K562 (cell line): ENCODE measurements around the gene RYR3. TPM values are rescaled to one million over a fixed set of nuclear protein-coding genes. Genes with fewer than 3 reads are reported as not detected.

Experiments used
- ATAC-seq: fragments of 200-7000 bp; cut with Tn5 transposase; 3 replicates; pipeline ENCODE4 v1.9.1; 2020; ENCODE audit warnings: moderate library complexity
- BruUV-seq: library from RNA; stranded (reverse); fragments of 400-500 nt; replicated peaks from 2 replicates; lab custom pipeline; 2021; lab: Mats Ljungman, UMichigan
- CTCF ChIA-PET: fragments of 300-600 bp; formaldehyde crosslinking; extraction: SDS; loops from one replicate; lab custom pipeline; 2021; ENCODE audit warnings: low intra/inter-chr PET ratio; lab: Yijun Ruan, JAX
- POLR2A ChIA-PET: fragments of 300-600, 350-650 bp; sonication (Branson Sonifier 250); formaldehyde crosslinking; extraction: SDS; loops from one replicate; lab custom pipeline; 2021; ENCODE audit warnings: antibody characterized with exemption, inconsistent platforms; lab: Yijun Ruan, JAX
- DNase-seq, 4 experiments: peaks; one replicate each; pipeline versions ENCODE4 v3.0.0 to v3.0.0-alpha.2; 2011 to 2018; ENCODE audit warnings: low spot score in 3 of 4, mixed read lengths in 3 of 4; ENCODE audit errors: extremely low read depth in 1 of 4
- FAIRE-seq: peaks from 2 replicates; lab custom pipeline; 2011; peaks lifted over from hg19 to GRCh38; lab: Jason Lieb, UNC
- H2AFZ ChIP-seq: 2 replicates; pipeline ENCODE4 v1.6.0; 2011; ENCODE audit warnings: low read depth, low read length, control low read depth, inconsistent platforms
- H3K27ac ChIP-seq: fragments of 200-600 bp; 3 replicates; pipeline ENCODE4 v1.8.0; 2011; ENCODE audit warnings: low read depth, mild to moderate bottlenecking, control low read depth, inconsistent platforms, low read length, moderate library complexity, mixed read lengths; ENCODE audit errors: extremely low read depth
- H3K27me3 ChIP-seq, 2 experiments: fragments of 300-600 bp in 1 of 2; 2 replicates in 1 of 2; 3 replicates in 1 of 2; pipeline versions ENCODE4 v1.6.0 to v1.8.0; 2011; ENCODE audit warnings: inconsistent platforms in 2 of 2, low read length in 2 of 2, mild to moderate bottlenecking in 1 of 2, mixed read lengths in 1 of 2, moderate library complexity in 1 of 2; ENCODE audit not compliant: control insufficient read depth in 2 of 2, insufficient read depth in 2 of 2
- H3K36me3 ChIP-seq: fragments of 300-600 bp; 3 replicates; pipeline ENCODE4 v1.8.0; 2011; ENCODE audit warnings: mild to moderate bottlenecking, low read length, inconsistent platforms; ENCODE audit not compliant: control insufficient read depth, insufficient read depth
- H3K4me1 ChIP-seq, 2 experiments: fragments of 200-600 bp in 1 of 2; replicated peaks in 1 of 2; 2 replicates in 1 of 2; 3 replicates in 1 of 2; pipeline versions ENCODE4 v1.5.1 to v1.8.0; 2011; ENCODE audit warnings: inconsistent platforms in 2 of 2, low read length in 2 of 2, mild to moderate bottlenecking in 1 of 2, mixed read lengths in 1 of 2, moderate library complexity in 1 of 2; ENCODE audit not compliant: control insufficient read depth in 2 of 2, insufficient read depth in 2 of 2
- H3K4me2 ChIP-seq: 2 replicates; pipeline ENCODE4 v1.6.1; 2011; ENCODE audit warnings: low read length, control low read depth, inconsistent platforms, mixed read lengths; ENCODE audit not compliant: insufficient read depth
- H3K4me3 ChIP-seq: fragments of 200-600 bp; sonication (generic), shearing (Covaris generic); 2 replicates; pipeline ENCODE4 v1.5.1; 2016; ENCODE audit warnings: control low read depth, inconsistent platforms
- H3K79me2 ChIP-seq: fragments of 200-600 bp; 3 replicates; pipeline ENCODE4 v1.8.0; 2011; ENCODE audit warnings: low read length, inconsistent platforms; ENCODE audit not compliant: control insufficient read depth, insufficient read depth
- H3K9ac ChIP-seq, 2 experiments: 2 replicates each; pipeline versions ENCODE4 v1.6.0 to v1.6.1; 2011; ENCODE audit warnings: low read depth in 2 of 2, low read length in 2 of 2, control low read depth in 1 of 2, inconsistent platforms in 1 of 2, mild to moderate bottlenecking in 1 of 2, mixed read lengths in 1 of 2; ENCODE audit not compliant: insufficient read depth in 1 of 2
- H3K9me1 ChIP-seq: one replicate; pipeline ENCODE4 v1.6.0; 2011; ENCODE audit warnings: inconsistent platforms, mild to moderate bottlenecking, low read length, moderate library complexity; ENCODE audit not compliant: control insufficient read depth, insufficient read depth
- H3K9me3 ChIP-seq: replicated peaks from 2 replicates; pipeline ENCODE4 v1.5.1; 2011; ENCODE audit warnings: low read depth, low read length, inconsistent platforms; ENCODE audit not compliant: control insufficient read depth, insufficient read depth
- H4K20me1 ChIP-seq: replicated peaks from 2 replicates; pipeline ENCODE4 v1.6.1; 2011; ENCODE audit warnings: low read length, inconsistent platforms, mixed read lengths; ENCODE audit not compliant: control insufficient read depth, insufficient read depth
- BDP1 ChIP-seq: IDR thresholded peaks from 3 replicates; pipeline ENCODE4 v1.6.1; 2011; ENCODE audit not compliant: insufficient read length, insufficient read depth
- CHCHD3 ChIP-seq: fragments of 250-450 bp; sonication (Bioruptor Pico); IDR thresholded peaks from 2 replicates; pipeline ENCODE4 v2.1.2; 2022; ENCODE audit warnings: mild to moderate bottlenecking
- EZH2 ChIP-seq: IDR thresholded peaks from 2 replicates; pipeline ENCODE4 v1.6.1; 2012; ENCODE audit warnings: low read depth, mild to moderate bottlenecking, inconsistent platforms, low read length, borderline replicate concordance
- MAZ ChIP-seq, 2 experiments: fragments of 450-650 bp in 1 of 2; sonication (generic) in 1 of 2; formaldehyde crosslinking; IDR thresholded peaks in 1 of 2; conservative IDR thresholded peaks in 1 of 2; 2 replicates each; pipeline versions ENCODE4 v1.4.0 to v1.5.0; 2020; ENCODE audit warnings: mild to moderate bottlenecking in 1 of 2, missing genetic modification reagents in 1 of 2
- PRMT5 ChIP-seq: sonication (generic); formaldehyde crosslinking; IDR thresholded peaks from 2 replicates; pipeline ENCODE4 v1.5.0; 2020; ENCODE audit warnings: missing genetic modification reagents
- SMARCB1 ChIP-seq: IDR thresholded peaks from 2 replicates; pipeline ENCODE4 v1.6.1; 2011; ENCODE audit warnings: improper control_type of control experiment, low read depth; ENCODE audit not compliant: insufficient read length
- ZC3H8 ChIP-seq: fragments of 450-650 bp; IDR thresholded peaks from 2 replicates; pipeline ENCODE4 v1.6.1; 2017
- ZEB2 ChIP-seq: fragments of 450-650 bp; IDR thresholded peaks from 2 replicates; pipeline ENCODE4 v1.6.1; 2016
- ZNF232 ChIP-seq: sonication (generic); formaldehyde crosslinking; IDR thresholded peaks from 2 replicates; pipeline ENCODE4 v1.8.0; 2022; ENCODE audit warnings: mild to moderate bottlenecking, missing genetic modification reagents
- WGBS: fragments of 100-300 bp; shearing (Covaris generic); methylation state at CpG from one replicate; pipeline ENCODE4 v1.1.6; 2016; ENCODE audit warnings: low coverage, mixed read lengths; ENCODE audit not compliant: insufficient coverage; ENCODE audit errors: missing lambda C conversion rate; 5-methylcytosine and 5-hydroxymethylcytosine counted together
- in situ Hi-C: fragments of 300-500 bp; cut with MboI; formaldehyde crosslinking; loops from 4 replicates; pipeline ENCODE4 v1.15.0; 2018; ENCODE audit warnings: inconsistent platforms, mixed read lengths
- intact Hi-C: fragments of 100-400 bp; cut with micrococcal nuclease; formaldehyde crosslinking; loops from 2 replicates; pipeline ENCODE4 v1.14.2; 2022
- polyA plus RNA-seq, 8 experiments: library from polyadenylated mRNA; depleted of rRNA in 4 of 8; stranded (reverse) in 5 of 8; unstranded in 3 of 8; fragments of >200 nt; fragmentation: Nextera tagmentation in 2 of 8; fragmentation: Illumina TruSeq in 1 of 8; extraction: Ambion mirVana in 2 of 8; extraction: Trizol in 1 of 8; gene quantifications; 2 replicates each; pipeline versions ENCODE4 v1.2.1 to v1.2.3, GENCODE V29; 2011 to 2014; ENCODE audit warnings: inconsistent platforms in 1 of 8, missing spikeins in 1 of 8
- total RNA-seq, 7 experiments: library from RNA; depleted of rRNA in 6 of 7; stranded (reverse); fragments of >200 nt in 6 of 7; fragmentation: Illumina TruSeq in 2 of 7; extraction: Trizol in 2 of 7; gene quantifications; 2 replicates each; pipeline versions ENCODE4 v1.2.1 to v1.2.3, GENCODE V29; 2011 to 2021; ENCODE audit warnings: low replicate concordance in 1 of 7
- TF ChIP-seq, protein P1 (sequence below): sonication (generic); formaldehyde crosslinking; IDR thresholded peaks from 2 replicates; pipeline ENCODE4 v1.8.0; 2023; ENCODE audit warnings: mild to moderate bottlenecking, missing genetic modification reagents
- TF ChIP-seq, protein P2 (sequence below): IDR thresholded peaks from 2 replicates; pipeline ENCODE4 v1.6.1; 2012; ENCODE audit warnings: low read depth, low read length, improper control_type of control experiment, borderline replicate concordance
- TF ChIP-seq, protein P3 (sequence below): fragments of 250-450 bp; sonication (Bioruptor Pico); IDR thresholded peaks from 2 replicates; pipeline ENCODE4 v1.8.0; 2021; ENCODE audit warnings: mild to moderate bottlenecking, moderate library complexity
- TF ChIP-seq, protein P4 (sequence below): fragments of 450-650 bp; IDR thresholded peaks from one replicate; pipeline ENCODE4 v1.6.1; 2018; ENCODE audit warnings: mild to moderate bottlenecking, moderate library complexity; ENCODE audit not compliant: partially characterized antibody

The RYR3 gene
- total and polyA plus RNA-seq, 9 of the 15 experiments (the other 6 are each of a cell fraction or from before 2014, with no cell fraction given) = 0.04 TPM; not detected in 8

DNA sequence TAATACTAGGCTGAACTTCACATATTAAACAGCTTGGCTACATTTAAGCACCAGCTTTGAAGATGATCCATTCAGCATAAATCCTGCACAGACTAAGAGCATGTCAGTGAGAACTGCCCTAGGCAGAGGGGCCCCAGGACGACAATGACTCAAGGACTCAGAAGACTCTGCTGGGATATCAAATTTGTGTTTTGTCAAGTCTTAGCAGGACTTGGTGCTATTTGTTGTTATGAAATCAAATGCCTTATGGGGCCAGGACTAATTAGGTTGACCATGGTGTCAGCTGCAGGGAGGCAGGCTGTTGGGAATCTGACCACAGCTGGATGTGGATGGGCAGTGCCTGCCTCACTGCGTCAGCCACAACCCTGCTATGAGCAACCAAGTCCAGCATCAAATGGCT lies 91.8 kb downstream of the RYR3 start:
- no TSS peak for BruUV-seq
- 0% methylated on average over 2 of the region's 2 CpGs for WGBS
- CTCF ChIA-PET = no interaction called here
- Histone ChIP-seq H3K4me3 (no peak overlapping the region), H3K79me2 (no peaks in the 10 kb centered on the region), H4K20me1 (no peaks in the 10 kb centered on the region), H3K36me3 (no peaks in the 10 kb centered on the region), H3K9me1 (no peaks in the 10 kb centered on the region), H2AFZ (no peak overlapping the region), H3K9ac (no peak overlapping the region), H3K4me2 (no peak overlapping the region), H3K9me3 (no peaks in the 10 kb centered on the region), H3K4me1 (no peaks in the 10 kb centered on the region), H3K27me3 (peaks cover 0 to 3% of the 10 kb centered on the region in 2 experiments; a peak in 1 of 5 replicates), H3K27ac (no peak overlapping the region)
- in situ Hi-C loops (no loop called here), intact Hi-C loops (no loop called here)
- no peak for FAIRE-seq
- POLR2A ChIA-PET = no interaction called here
- TF ChIP-seq MAZ (CRISPR knock-in tag; conservative IDR thresholded peaks at IDR 0.05 in 1 of 2, IDR thresholded peaks at IDR 0.05 in 1 of 2) (no peak), ZNF232 (no peak), BDP1 (no peak), SMARCB1 (no peak), ZEB2 (no peak), PRMT5 (CRISPR knock-in tag) (no peak), CHCHD3 (CRISPR knock-in tag) (no peak), EZH2 (no peak), ZC3H8 (no peak)
- TF ChIP-seq, protein P1, sequence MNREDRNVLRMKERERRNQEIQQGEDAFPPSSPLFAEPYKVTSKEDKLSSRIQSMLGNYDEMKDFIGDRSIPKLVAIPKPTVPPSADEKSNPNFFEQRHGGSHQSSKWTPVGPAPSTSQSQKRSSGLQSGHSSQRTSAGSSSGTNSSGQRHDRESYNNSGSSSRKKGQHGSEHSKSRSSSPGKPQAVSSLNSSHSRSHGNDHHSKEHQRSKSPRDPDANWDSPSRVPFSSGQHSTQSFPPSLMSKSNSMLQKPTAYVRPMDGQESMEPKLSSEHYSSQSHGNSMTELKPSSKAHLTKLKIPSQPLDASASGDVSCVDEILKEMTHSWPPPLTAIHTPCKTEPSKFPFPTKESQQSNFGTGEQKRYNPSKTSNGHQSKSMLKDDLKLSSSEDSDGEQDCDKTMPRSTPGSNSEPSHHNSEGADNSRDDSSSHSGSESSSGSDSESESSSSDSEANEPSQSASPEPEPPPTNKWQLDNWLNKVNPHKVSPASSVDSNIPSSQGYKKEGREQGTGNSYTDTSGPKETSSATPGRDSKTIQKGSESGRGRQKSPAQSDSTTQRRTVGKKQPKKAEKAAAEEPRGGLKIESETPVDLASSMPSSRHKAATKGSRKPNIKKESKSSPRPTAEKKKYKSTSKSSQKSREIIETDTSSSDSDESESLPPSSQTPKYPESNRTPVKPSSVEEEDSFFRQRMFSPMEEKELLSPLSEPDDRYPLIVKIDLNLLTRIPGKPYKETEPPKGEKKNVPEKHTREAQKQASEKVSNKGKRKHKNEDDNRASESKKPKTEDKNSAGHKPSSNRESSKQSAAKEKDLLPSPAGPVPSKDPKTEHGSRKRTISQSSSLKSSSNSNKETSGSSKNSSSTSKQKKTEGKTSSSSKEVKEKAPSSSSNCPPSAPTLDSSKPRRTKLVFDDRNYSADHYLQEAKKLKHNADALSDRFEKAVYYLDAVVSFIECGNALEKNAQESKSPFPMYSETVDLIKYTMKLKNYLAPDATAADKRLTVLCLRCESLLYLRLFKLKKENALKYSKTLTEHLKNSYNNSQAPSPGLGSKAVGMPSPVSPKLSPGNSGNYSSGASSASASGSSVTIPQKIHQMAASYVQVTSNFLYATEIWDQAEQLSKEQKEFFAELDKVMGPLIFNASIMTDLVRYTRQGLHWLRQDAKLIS (CRISPR knock-in tag) = no peak
- TF ChIP-seq, protein P2, sequence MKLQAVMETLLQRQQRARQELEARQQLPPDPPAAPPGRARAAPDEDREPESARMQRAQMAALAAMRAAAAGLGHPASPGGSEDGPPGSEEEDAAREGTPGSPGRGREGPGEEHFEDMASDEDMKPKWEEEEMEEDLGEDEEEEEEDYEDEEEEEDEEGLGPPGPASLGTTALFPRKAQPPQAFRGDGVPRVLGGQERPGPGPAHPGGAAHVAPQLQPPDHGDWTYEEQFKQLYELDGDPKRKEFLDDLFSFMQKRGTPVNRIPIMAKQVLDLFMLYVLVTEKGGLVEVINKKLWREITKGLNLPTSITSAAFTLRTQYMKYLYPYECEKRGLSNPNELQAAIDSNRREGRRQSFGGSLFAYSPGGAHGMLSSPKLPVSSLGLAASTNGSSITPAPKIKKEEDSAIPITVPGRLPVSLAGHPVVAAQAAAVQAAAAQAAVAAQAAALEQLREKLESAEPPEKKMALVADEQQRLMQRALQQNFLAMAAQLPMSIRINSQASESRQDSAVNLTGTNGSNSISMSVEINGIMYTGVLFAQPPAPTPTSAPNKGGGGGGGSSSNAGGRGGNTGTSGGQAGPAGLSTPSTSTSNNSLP = no peak
- TF ChIP-seq, protein P3, sequence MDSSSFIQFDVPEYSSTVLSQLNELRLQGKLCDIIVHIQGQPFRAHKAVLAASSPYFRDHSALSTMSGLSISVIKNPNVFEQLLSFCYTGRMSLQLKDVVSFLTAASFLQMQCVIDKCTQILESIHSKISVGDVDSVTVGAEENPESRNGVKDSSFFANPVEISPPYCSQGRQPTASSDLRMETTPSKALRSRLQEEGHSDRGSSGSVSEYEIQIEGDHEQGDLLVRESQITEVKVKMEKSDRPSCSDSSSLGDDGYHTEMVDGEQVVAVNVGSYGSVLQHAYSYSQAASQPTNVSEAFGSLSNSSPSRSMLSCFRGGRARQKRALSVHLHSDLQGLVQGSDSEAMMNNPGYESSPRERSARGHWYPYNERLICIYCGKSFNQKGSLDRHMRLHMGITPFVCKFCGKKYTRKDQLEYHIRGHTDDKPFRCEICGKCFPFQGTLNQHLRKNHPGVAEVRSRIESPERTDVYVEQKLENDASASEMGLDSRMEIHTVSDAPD (CRISPR knock-in tag) = no peak
- TF ChIP-seq, protein P4, sequence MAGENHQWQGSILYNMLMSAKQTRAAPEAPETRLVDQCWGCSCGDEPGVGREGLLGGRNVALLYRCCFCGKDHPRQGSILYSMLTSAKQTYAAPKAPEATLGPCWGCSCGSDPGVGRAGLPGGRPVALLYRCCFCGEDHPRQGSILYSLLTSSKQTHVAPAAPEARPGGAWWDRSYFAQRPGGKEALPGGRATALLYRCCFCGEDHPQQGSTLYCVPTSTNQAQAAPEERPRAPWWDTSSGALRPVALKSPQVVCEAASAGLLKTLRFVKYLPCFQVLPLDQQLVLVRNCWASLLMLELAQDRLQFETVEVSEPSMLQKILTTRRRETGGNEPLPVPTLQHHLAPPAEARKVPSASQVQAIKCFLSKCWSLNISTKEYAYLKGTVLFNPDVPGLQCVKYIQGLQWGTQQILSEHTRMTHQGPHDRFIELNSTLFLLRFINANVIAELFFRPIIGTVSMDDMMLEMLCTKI = no peak
- no peak for DNase-seq
- ATAC-seq = no peak
